Kidney epithelial cell (primary cell): Measurements from ENCODE around the gene OSBPL2. TPM values are rescaled to one million over a fixed set of nuclear protein-coding genes. Genes with fewer than 3 reads are reported as not detected.

Experiments
- DNase-seq: peaks from one replicate; pipeline ENCODE4 v3.0.0-alpha.2; 2010; ENCODE audit warnings: low read depth
- H3K27me3 ChIP-seq: 2 replicates; pipeline ENCODE4 v1.6.0; 2011; ENCODE audit warnings: low read length; ENCODE audit not compliant: control insufficient read depth, insufficient read depth
- H3K36me3 ChIP-seq: 2 replicates; pipeline ENCODE4 v1.5.1; 2011; ENCODE audit warnings: low read length; ENCODE audit not compliant: control insufficient read depth, insufficient read depth
- H3K4me3 ChIP-seq: 2 replicates; pipeline ENCODE4 v1.5.1; 2011; ENCODE audit warnings: low read depth, mild to moderate bottlenecking, control low read depth, low read length
- total RNA-seq: library from RNA; depleted of rRNA; stranded (reverse); fragments of >200 nt; gene quantifications from 2 replicates; pipeline ENCODE4 v1.2.3, GENCODE V29; 2015
- TF ChIP-seq, protein P1 (sequence below): IDR thresholded peaks from 2 replicates; pipeline ENCODE4 v1.5.1; 2011; ENCODE audit warnings: mild to moderate bottlenecking, moderate library complexity, low read length, control low read depth, inconsistent platforms; ENCODE audit not compliant: insufficient read depth, poor library complexity, severe bottlenecking

The OSBPL2 gene
- total RNA-seq, 1 donor from 2014 or later: 26.5 TPM

DNA sequence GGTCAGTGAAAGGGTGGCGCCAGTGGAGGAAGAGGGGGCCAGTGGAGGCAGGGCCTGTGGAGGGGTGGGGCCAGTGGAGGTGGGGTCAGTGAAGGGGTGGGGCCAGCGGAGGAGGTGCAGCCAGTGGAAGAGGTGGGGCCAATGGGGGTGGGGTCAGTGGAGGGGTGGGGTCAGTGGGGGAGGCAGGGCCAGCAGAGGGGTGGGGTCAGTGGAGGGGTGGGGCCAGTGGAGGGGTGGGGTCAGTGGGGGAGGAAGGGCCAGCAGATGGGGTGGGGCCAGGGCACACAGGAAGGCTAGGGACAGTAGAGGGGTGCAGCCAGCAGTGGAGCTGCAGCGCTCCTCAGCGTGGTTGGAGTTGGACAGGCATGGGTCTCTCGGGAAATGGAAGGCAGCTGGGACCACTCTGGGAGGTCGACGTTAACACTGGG is 83.2 kb downstream of the OSBPL2 start:
- TF ChIP-seq, protein P1, sequence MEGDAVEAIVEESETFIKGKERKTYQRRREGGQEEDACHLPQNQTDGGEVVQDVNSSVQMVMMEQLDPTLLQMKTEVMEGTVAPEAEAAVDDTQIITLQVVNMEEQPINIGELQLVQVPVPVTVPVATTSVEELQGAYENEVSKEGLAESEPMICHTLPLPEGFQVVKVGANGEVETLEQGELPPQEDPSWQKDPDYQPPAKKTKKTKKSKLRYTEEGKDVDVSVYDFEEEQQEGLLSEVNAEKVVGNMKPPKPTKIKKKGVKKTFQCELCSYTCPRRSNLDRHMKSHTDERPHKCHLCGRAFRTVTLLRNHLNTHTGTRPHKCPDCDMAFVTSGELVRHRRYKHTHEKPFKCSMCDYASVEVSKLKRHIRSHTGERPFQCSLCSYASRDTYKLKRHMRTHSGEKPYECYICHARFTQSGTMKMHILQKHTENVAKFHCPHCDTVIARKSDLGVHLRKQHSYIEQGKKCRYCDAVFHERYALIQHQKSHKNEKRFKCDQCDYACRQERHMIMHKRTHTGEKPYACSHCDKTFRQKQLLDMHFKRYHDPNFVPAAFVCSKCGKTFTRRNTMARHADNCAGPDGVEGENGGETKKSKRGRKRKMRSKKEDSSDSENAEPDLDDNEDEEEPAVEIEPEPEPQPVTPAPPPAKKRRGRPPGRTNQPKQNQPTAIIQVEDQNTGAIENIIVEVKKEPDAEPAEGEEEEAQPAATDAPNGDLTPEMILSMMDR: no peak
- H3K27me3 ChIP-seq: no peaks in the 10 kb centered on the region
- no peak for DNase-seq
- H3K4me3 ChIP-seq: no peak overlapping the region
- H3K36me3 ChIP-seq: peaks cover 10% of the 10 kb centered on the region

GRCh38 chr20:62321975-62322374 is 83.7 kb downstream of the OSBPL2 start:
- Histone ChIP-seq H3K4me3 (no peak overlapping the region), H3K27me3 (no peaks in the 10 kb centered on the region), H3K36me3 (peaks cover 12% of the 10 kb centered on the region)
- TF ChIP-seq, protein P1: no peak
- no peak for DNase-seq

- no peak overlapping the region for H3K4me3 ChIP-seq
- H3K36me3 ChIP-seq: peaks cover 12% of the 10 kb centered on the region
- DNase-seq: no peak
- TF ChIP-seq, protein P1: no peak
- H3K27me3 ChIP-seq: no peaks in the 10 kb centered on the region
Measured at GRCh38 chr20:62322492-62323041, 84.2 kb downstream of the OSBPL2 start.

GRCh38 chr20:62323146-62323979 is 85.0 kb downstream of the OSBPL2 start:
- no peak for DNase-seq
- Histone ChIP-seq H3K27me3 (no peaks in the 10 kb centered on the region), H3K36me3 (peaks cover 15% of the 10 kb centered on the region), H3K4me3 (no peak overlapping the region)
- TF ChIP-seq, protein P1: no peak

- peaks cover 15% of the 10 kb centered on the region for H3K36me3 ChIP-seq
- H3K27me3 ChIP-seq: no peaks in the 10 kb centered on the region
- no peak for DNase-seq
- TF ChIP-seq, protein P1: no peak
- no peak overlapping the region for H3K4me3 ChIP-seq
Measured at GRCh38 chr20:62323980-62324906, 85.9 kb downstream of the OSBPL2 start.
